Measurements from ENCODE around the gene MAB21L4.
A peak's percentile ranks its signal among the peaks of the same experiment; 100 is the strongest.

The MAB21L4 gene

GRCh38 chr2:240925191-240925567 lies 29.2 kb upstream of the MAB21L4 start:
- no peak for DNase-seq (ENCODE audit: low read depth)

GRCh38 chr2:240922982-240923537 lies 27.1 kb upstream of the MAB21L4 start:
- no peak for DNase-seq (ENCODE audit: low read depth)

GRCh38 chr2:240922245-240922981 lies 26.5 kb upstream of the MAB21L4 start:
- DNase-seq (ENCODE audit: low read depth): no peak

- DNase-seq (ENCODE audit: low read depth): no peak
Measured at GRCh38 chr2:240921995-240922244, 26.0 kb upstream of the MAB21L4 start.

GRCh38 chr2:240921311-240921994 lies 25.5 kb upstream of the MAB21L4 start:
- DNase-seq (ENCODE audit: low read depth): no peak

GRCh38 chr2:240920783-240921231 lies 24.9 kb upstream of the MAB21L4 start:
- DNase-seq (ENCODE audit: low read depth): no peak

- no peak for DNase-seq (ENCODE audit: low read depth)
Measured at GRCh38 chr2:240919786-240920782, 24.1 kb upstream of the MAB21L4 start.

- no peak for DNase-seq (ENCODE audit: low read depth)
Measured at GRCh38 chr2:240919161-240919781, 23.3 kb upstream of the MAB21L4 start.

GRCh38 chr2:240918258-240919091 lies 22.5 kb upstream of the MAB21L4 start:
- DNase-seq (ENCODE audit: low read depth): no peak

- no peak for DNase-seq (ENCODE audit: low read depth)
Measured at GRCh38 chr2:240917684-240918257, 21.8 kb upstream of the MAB21L4 start.

- no peak for DNase-seq (ENCODE audit: low read depth)
Measured at GRCh38 chr2:240917009-240917683, 21.2 kb upstream of the MAB21L4 start.

- DNase-seq (ENCODE audit: low read depth): no peak
Measured at GRCh38 chr2:240916571-240917008, 20.6 kb upstream of the MAB21L4 start.

- DNase-seq (ENCODE audit: low read depth): no peak
Measured at GRCh38 chr2:240915526-240916341, 19.8 kb upstream of the MAB21L4 start.

GRCh38 chr2:240914645-240915525 lies 18.9 kb upstream of the MAB21L4 start:
- no peak for DNase-seq (ENCODE audit: low read depth)

GRCh38 chr2:240913810-240914644 lies 18.1 kb upstream of the MAB21L4 start:
- peak; percentile 38 for DNase-seq (ENCODE audit: low read depth)

GRCh38 chr2:240912878-240913809 lies 17.2 kb upstream of the MAB21L4 start:
- DNase-seq (ENCODE audit: low read depth): no peak

Data from activated gamma-delta T cell treated with anti-CD3 and anti-CD28 coated beads, Interleukin-2, amount 50 U/mL, for 16 hours (primary cell).